Natural killer cell (primary cell): Measurements from ENCODE around the gene GNG7. TPM values are rescaled to one million over a fixed set of nuclear protein-coding genes. Genes with fewer than 3 reads are reported as not detected.

ENCODE experiments used
- ATAC-seq, 3 donors: fragments of 150-1000 bp in 2 of 3; fragments of 200-7000 bp in 1 of 3; cut with Tn5 transposase; 1 replicate in 1 of 3; 2 replicates in 2 of 3; pipeline ENCODE4 v1.10.0; 2021; ENCODE audit warnings: mild to moderate bottlenecking in 2 of 3, moderate library complexity in 2 of 3
- DNase-seq, 2 donors: peaks; one replicate each; pipeline versions ENCODE4 v3.0.0 to v3.0.0-alpha.2; 2013 to 2021; ENCODE audit warnings: mixed read lengths in 1 of 2
- H3K27ac ChIP-seq: one replicate; pipeline ENCODE4 v1.5.1; 2013; ENCODE audit warnings: mild to moderate bottlenecking, low read length
- H3K27me3 ChIP-seq: one replicate; pipeline ENCODE4 v1.6.1; 2013; ENCODE audit warnings: low read length; ENCODE audit not compliant: control insufficient read depth, insufficient read depth
- H3K36me3 ChIP-seq: one replicate; pipeline ENCODE4 v1.6.1; 2013; ENCODE audit warnings: low read length; ENCODE audit not compliant: control insufficient read depth, insufficient read depth
- H3K4me1 ChIP-seq: one replicate; pipeline ENCODE4 v1.6.1; 2013; ENCODE audit warnings: low read length; ENCODE audit not compliant: control insufficient read depth, insufficient read depth
- H3K4me3 ChIP-seq: one replicate; pipeline ENCODE4 v1.5.1; 2013; ENCODE audit warnings: low read length
- H3K9me3 ChIP-seq: one replicate; pipeline ENCODE4 v1.6.1; 2013; ENCODE audit warnings: low read length; ENCODE audit not compliant: control insufficient read depth, insufficient read depth
- H3K27ac Mint-ChIP-seq, 2 donors: one replicate each; pipeline ENCODE4 v1.8.0; 2022; ENCODE audit warnings: mild to moderate bottlenecking in 2 of 2, mixed read lengths in 2 of 2, moderate library complexity in 1 of 2
- H3K27me3 Mint-ChIP-seq, 2 donors: one replicate each; pipeline ENCODE4 v1.8.0; 2022; ENCODE audit warnings: low read depth in 2 of 2, mixed read lengths in 2 of 2
- H3K36me3 Mint-ChIP-seq: one replicate; pipeline ENCODE4 v1.8.0; 2022; ENCODE audit warnings: mixed read lengths
- H3K4me1 Mint-ChIP-seq, 2 donors: one replicate each; pipeline ENCODE4 v1.8.0; 2022; ENCODE audit warnings: mixed read lengths in 2 of 2
- H3K4me3 Mint-ChIP-seq: one replicate; pipeline ENCODE4 v1.8.0; 2022; ENCODE audit warnings: mild to moderate bottlenecking, moderate library complexity, mixed read lengths
- H3K9me3 Mint-ChIP-seq, 2 donors: one replicate each; pipeline ENCODE4 v1.8.0; 2022; ENCODE audit warnings: mixed read lengths in 2 of 2
- CTCF ChIP-seq: fragments of 200-600 bp; IDR thresholded peaks from one replicate; pipeline ENCODE4 v1.8.0; 2022; ENCODE audit warnings: antibody characterized with exemption
- WGBS: methylation state at CpG from one replicate; pipeline ENCODE4 v1.1.7; 2013; ENCODE audit warnings: missing lambda C conversion rate; ENCODE audit not compliant: insufficient coverage; 5-methylcytosine and 5-hydroxymethylcytosine counted together
- intact Hi-C: fragments of 100-400 bp; cut with micrococcal nuclease; formaldehyde crosslinking; loops from one replicate; pipeline ENCODE4 v1.14.2; 2022
- total RNA-seq, 4 donors: library from RNA; stranded (reverse); fragments of 120-200 nt in 1 of 4; gene quantifications; one replicate each; pipeline versions ENCODE4 v1.2.3 to v1.2.4, GENCODE V29; 2013 to 2022

The GNG7 gene
- total RNA-seq, 3 donors from 2014 or later (not counting 1 experiment from before 2014, with no cell fraction given) = 0.75 to 4.8 (median 1.5) TPM

GRCh38 chr19:2600914-2601870 is 101.3 kb downstream of the GNG7 start:
- Mint-ChIP-seq H3K4me1 (peaks cover 12% of the 10 kb centered on the region in 2 donors), H3K36me3 (no peaks in the 10 kb centered on the region), H3K9me3 (no peaks in the 10 kb centered on the region), H3K4me3 (no peak overlapping the region), H3K27me3 (peaks cover 0 to 3% of the 10 kb centered on the region in 2 donors), H3K27ac (peak overlapping the region in 1 of 2 donors; percentile 52)
- ATAC-seq (no peak), DNase-seq (no peak)
- Histone ChIP-seq H3K27me3 (no peaks in the 10 kb centered on the region), H3K9me3 (no peaks in the 10 kb centered on the region), H3K4me1 (peaks cover 15% of the 10 kb centered on the region), H3K4me3 (no peak overlapping the region), H3K27ac (no peak overlapping the region), H3K36me3 (no peaks in the 10 kb centered on the region)
- 91% methylated on average over 19 of the region's 20 CpGs for WGBS
- TF ChIP-seq CTCF = no peak
- intact Hi-C loops = no loop called here

GRCh38 chr19:2594319-2594718 is 108.2 kb downstream of the GNG7 start:
- no peak for DNase-seq
- ATAC-seq = no peak
- H3K4me1 Mint-ChIP-seq = peaks cover 8% of the 10 kb centered on the region in 2 donors
- no peak overlapping the region for H3K4me3 ChIP-seq
- peaks cover 0 to 2% of the 10 kb centered on the region in 2 donors for H3K9me3 Mint-ChIP-seq
- WGBS = 80% methylated on average over 6 of the region's 7 CpGs
- H3K27ac Mint-ChIP-seq = no peak overlapping the region
- no peaks in the 10 kb centered on the region for H3K36me3 Mint-ChIP-seq
- no peak overlapping the region for H3K4me3 Mint-ChIP-seq
- H3K4me1 ChIP-seq = peaks cover 7% of the 10 kb centered on the region
- intact Hi-C loops = no loop called here
- no peaks in the 10 kb centered on the region for H3K27me3 ChIP-seq
- H3K36me3 ChIP-seq = no peaks in the 10 kb centered on the region
- H3K27ac ChIP-seq = no peak overlapping the region
- TF ChIP-seq CTCF = no peak
- H3K9me3 ChIP-seq = no peaks in the 10 kb centered on the region
- peaks cover 12 to 13% of the 10 kb centered on the region in 2 donors for H3K27me3 Mint-ChIP-seq

- ATAC-seq (no peak), DNase-seq (no peak)
- no peaks in the 10 kb centered on the region for H3K36me3 Mint-ChIP-seq
- Histone ChIP-seq H3K4me3 (no peak overlapping the region), H3K4me1 (no peaks in the 10 kb centered on the region), H3K27me3 (no peaks in the 10 kb centered on the region), H3K27ac (no peak overlapping the region), H3K9me3 (no peaks in the 10 kb centered on the region), H3K36me3 (no peaks in the 10 kb centered on the region)
- peaks cover 0 to 2% of the 10 kb centered on the region in 2 donors for H3K9me3 Mint-ChIP-seq
- no peak for TF ChIP-seq CTCF
- H3K27ac Mint-ChIP-seq = no peak overlapping the region
- H3K27me3 Mint-ChIP-seq = peaks cover 12 to 13% of the 10 kb centered on the region in 2 donors
- WGBS = 65% methylated on average over 4 of the region's 4 CpGs
- no peak overlapping the region for H3K4me3 Mint-ChIP-seq
- intact Hi-C loops = no loop called here
- H3K4me1 Mint-ChIP-seq = no peaks in the 10 kb centered on the region
These were observed 109.7 kb downstream of the GNG7 start for GRCh38 chr19:2592824-2593223.
